Astrocyte (in vitro differentiated cells and primary cell): ENCODE results near the gene CCDC51.

ENCODE experiments used
- EZH2 ChIP-seq: IDR thresholded peaks from 2 replicates; pipeline ENCODE4 v1.6.1; 2012; ENCODE audit warnings: mild to moderate bottlenecking, low read length, inconsistent platforms; ENCODE audit not compliant: insufficient read depth
- TF ChIP-seq, protein P1 (sequence below): IDR thresholded peaks from 2 replicates; pipeline ENCODE4 v1.5.1; 2011; ENCODE audit warnings: low read depth, mild to moderate bottlenecking, inconsistent platforms, low read length, moderate library complexity; ENCODE audit not compliant: insufficient read depth

DNA sequence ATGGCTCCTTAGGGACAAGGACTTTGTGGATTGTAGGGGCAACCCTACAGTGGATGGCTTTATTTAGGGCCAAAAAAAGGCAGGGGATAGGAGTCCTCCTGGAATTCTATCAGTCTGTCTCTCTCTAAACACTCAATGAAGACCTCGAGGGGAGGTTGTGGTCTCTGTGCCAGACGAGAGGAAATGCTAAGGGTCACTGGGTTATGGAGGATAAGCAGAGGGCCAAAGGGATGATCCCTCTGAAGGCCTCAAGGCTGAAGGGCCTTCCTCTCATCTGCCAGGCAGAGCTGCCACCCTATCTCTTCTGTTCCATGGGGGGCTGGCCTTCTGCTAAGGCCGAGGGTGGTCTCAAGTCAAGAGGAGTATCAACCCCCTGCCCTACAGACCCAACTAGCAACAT lies 37.0 kb downstream of the CCDC51 start:
- TF ChIP-seq, protein P1, sequence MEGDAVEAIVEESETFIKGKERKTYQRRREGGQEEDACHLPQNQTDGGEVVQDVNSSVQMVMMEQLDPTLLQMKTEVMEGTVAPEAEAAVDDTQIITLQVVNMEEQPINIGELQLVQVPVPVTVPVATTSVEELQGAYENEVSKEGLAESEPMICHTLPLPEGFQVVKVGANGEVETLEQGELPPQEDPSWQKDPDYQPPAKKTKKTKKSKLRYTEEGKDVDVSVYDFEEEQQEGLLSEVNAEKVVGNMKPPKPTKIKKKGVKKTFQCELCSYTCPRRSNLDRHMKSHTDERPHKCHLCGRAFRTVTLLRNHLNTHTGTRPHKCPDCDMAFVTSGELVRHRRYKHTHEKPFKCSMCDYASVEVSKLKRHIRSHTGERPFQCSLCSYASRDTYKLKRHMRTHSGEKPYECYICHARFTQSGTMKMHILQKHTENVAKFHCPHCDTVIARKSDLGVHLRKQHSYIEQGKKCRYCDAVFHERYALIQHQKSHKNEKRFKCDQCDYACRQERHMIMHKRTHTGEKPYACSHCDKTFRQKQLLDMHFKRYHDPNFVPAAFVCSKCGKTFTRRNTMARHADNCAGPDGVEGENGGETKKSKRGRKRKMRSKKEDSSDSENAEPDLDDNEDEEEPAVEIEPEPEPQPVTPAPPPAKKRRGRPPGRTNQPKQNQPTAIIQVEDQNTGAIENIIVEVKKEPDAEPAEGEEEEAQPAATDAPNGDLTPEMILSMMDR: no peak
- TF ChIP-seq EZH2: no peak
